Measurements from ENCODE around the gene REXO2.

Gene REXO2

DNA sequence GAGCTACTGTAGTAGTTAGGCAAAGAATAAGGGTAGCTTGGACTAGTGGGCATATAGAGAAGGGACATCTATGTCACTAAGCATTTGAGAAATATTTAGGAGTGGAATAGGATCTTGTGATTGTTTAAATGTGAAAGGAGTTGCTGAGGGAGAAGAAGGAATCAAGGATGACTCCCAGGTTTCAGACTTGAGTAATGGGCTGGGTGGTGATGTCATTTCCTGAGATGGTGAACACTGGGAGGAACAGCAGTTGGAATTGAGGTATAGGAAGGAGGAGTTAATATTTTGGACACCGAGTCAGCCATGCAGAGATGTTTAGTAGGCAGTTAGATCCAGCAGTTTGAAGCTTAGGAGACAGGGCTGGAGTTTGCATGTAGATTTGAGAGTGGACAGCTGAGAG lies 40.1 kb downstream of the REXO2 start:
- H3K4me3 ChIP-seq (ENCODE audit: low read depth, low read length), result no peak overlapping the region
- DNase-seq (ENCODE audit: low read depth), result no peak

DNA sequence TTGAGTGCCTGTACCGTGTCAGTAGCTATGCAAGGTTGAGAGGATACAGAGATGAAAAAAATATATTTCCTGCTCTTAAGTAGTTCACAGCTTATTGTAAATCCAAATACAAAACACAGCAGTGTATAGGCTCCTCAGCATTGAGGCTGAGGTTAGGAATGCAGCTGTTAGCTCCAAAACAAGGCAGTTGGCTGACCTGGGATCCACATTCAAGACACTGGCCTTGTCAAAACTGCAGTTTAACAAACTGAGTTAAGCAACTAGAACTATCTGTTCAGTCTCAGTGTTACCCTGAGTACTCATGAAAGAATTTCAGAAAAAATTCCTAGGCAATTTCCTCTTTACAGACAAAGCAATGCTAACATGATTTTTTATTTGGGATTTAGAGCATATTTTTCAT lies 42.8 kb downstream of the REXO2 start:
- DNase-seq (ENCODE audit: low read depth), result no peak
- TF ChIP-seq, protein P1, sequence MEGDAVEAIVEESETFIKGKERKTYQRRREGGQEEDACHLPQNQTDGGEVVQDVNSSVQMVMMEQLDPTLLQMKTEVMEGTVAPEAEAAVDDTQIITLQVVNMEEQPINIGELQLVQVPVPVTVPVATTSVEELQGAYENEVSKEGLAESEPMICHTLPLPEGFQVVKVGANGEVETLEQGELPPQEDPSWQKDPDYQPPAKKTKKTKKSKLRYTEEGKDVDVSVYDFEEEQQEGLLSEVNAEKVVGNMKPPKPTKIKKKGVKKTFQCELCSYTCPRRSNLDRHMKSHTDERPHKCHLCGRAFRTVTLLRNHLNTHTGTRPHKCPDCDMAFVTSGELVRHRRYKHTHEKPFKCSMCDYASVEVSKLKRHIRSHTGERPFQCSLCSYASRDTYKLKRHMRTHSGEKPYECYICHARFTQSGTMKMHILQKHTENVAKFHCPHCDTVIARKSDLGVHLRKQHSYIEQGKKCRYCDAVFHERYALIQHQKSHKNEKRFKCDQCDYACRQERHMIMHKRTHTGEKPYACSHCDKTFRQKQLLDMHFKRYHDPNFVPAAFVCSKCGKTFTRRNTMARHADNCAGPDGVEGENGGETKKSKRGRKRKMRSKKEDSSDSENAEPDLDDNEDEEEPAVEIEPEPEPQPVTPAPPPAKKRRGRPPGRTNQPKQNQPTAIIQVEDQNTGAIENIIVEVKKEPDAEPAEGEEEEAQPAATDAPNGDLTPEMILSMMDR (IDR thresholded peaks at IDR 0.05; ENCODE audit: control insufficient read depth, extremely low read depth, insufficient read depth), result no peak

More for the DNA sequence above, 40.1 kb downstream of the REXO2 start:
- TF ChIP-seq, protein P1 (IDR thresholded peaks at IDR 0.05; ENCODE audit: control insufficient read depth, extremely low read depth, insufficient read depth), result no peak

DNA sequence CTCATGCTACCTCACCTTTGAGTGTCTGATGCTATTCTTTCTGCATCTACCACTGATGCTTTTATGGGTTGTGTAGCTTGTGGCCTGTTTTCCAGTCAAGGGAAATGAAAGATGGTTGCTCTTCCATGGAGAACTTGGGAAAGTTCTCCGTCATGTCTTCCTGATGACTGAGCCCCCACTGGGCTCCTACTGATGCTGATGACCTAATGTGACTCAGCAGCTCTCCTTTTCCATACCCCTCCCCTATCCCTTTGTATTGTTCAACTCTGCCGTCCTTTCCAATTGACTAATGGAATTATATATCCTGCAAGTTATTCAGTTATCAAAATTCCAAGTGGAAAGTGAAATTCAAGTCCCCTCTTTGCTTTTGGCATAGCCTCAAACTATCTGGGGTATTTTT lies 44.7 kb downstream of the REXO2 start:
- DNase-seq (ENCODE audit: low read depth), result no peak
- TF ChIP-seq, protein P1 (IDR thresholded peaks at IDR 0.05; ENCODE audit: control insufficient read depth, extremely low read depth, insufficient read depth), result no peak
- H3K4me3 ChIP-seq (ENCODE audit: low read depth, low read length), result no peak overlapping the region

More for the DNA sequence above, 42.8 kb downstream of the REXO2 start:
- no peak overlapping the region for H3K4me3 ChIP-seq (ENCODE audit: low read depth, low read length)

DNA sequence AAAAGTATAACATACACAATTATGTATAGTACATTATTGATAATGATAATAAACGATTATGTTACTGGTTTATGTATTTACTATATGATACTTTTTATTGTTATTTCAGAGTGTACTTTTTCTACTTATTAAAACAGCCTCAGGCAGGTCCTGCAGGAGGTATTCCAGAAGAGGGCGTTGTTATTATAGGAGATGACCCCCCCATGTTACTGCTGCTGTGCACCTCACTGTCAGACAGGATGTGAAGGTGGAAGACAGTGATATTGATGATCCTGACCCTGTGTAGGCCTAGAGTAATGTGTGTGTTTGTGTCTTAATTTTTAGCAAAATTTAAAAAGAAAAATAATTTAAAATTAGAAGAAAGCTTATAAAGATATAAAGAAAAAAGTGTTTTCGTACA lies 57.6 kb downstream of the REXO2 start:
- H3K4me3 ChIP-seq (ENCODE audit: low read depth, low read length), result no peak overlapping the region
- DNase-seq (ENCODE audit: low read depth), result no peak
- TF ChIP-seq, protein P1 (IDR thresholded peaks at IDR 0.05; ENCODE audit: control insufficient read depth, extremely low read depth, insufficient read depth), result peak; percentile 33; the same call in 1 of the 2 replicates

DNA sequence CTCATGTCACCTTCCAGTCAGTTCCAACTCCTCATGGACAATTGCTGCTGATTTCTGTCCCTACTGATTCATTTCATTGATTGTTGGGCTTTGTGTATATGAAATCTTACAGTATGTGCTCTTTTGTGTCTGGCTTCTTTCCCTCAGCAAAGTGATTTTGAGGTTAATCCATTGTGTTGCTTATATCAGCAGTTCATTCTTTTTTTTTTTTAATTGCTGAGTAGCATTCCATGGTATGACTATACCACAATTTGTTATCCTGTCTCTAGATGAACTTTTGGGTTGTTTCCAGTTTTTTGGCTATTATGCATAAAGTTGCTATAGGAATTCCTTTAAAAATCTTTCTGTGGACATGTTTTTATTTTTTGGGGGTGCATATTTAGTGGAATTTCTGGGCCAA lies 60.5 kb downstream of the REXO2 start:
- TF ChIP-seq, protein P1 (IDR thresholded peaks at IDR 0.05; ENCODE audit: control insufficient read depth, extremely low read depth, insufficient read depth), result no peak
- DNase-seq (ENCODE audit: low read depth), result no peak
- H3K4me3 ChIP-seq (ENCODE audit: low read depth, low read length), result no peak overlapping the region
